Stimulated activated CD8-positive, alpha-beta memory T cell treated with anti-CD3 and anti-CD28 coated beads, Interleukin-15, amount 100 ng/mL, for 4 hours (primary cell): Measurements from ENCODE around the gene SYNRG.
A peak's percentile ranks its signal among the peaks of the same experiment; 100 is the strongest.

ENCODE experiments used
- DNase-seq, 2 donors: peaks; one replicate each; pipeline ENCODE4 v3.0.0-alpha.2; 2020; ENCODE audit warnings: low read depth in 2 of 2

The SYNRG gene

DNA sequence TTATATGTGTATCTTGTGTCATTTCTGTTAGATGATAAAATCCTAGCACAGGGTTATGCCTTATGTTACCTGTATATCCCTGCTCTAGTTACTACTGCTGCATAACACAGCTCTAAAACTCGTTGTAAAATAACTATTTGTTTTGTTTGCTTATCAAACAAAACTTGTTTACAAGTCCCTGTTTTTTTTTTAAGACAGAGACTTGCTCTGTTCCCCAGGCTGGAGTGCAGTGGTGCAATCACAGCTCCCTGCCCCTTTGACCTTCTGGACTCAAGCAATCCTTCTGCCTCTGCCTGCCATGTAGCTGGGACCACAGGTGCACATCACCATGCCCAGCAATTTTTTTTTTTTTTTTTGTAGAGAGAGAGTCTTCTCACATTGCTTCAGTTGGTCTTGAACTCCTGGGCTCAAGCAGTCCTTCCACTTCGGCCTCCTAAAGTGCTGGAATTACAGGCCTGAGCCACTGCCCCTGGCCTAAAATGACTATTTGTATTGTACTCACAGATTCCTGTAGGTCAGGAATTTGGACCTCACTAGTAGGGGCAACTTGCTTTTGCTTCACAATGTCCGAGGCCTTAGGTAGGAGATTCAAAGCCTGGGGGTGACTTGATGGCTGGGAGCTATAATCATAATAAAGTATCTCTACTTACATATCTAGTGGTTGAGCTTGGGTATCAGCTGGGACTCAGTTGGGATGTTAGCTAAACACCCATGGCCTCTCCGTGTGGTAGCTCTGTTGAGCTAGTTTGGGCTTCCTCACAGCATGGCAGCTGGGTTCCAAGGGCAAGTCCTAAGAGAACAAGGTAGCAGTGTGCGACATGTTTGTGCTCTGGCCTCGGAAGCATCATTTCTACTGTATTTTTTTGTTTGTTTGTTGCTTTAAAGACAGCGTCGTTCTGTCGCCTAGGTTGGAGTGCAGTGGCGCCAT lies 106.9 kb downstream of the SYNRG start:
- no peak for DNase-seq

DNA sequence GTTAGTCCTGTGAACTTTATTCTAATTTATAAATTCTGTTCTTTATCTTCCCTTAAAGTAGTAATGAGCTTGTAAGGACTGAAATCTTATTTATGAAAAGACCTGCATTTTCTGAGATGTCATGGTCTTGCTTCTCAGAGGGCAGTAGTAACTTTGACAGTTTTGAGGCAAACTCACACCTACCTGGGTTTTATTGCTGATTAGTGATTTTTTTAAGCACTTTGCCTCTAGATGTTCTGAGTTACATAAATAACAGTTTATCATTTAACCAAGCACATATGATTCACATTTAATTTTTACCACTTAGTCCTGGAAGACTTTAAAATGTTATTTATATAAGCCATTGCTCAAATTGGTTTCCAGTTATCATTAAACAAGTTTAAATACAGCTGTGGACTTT lies 108.8 kb downstream of the SYNRG start:
- DNase-seq = no peak

DNA sequence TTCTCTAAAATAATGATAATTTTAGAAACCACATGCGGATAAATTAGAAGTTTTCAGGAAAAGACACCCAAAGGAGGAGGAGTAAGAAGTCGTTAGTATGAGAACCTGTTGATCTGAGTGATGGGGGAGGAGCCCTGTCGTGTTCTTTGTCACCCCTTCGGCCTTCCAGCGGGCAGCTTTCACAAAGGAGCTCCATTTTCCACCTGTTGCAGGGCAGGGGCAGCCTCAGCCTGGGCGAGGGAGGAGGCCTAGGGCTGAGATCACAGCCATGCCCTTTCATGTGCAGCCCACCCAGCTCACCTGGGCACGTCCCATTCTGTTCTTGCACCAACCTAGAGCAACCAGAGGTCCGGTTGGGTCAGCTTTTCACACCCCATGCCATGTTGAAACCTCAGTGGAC lies 114.2 kb downstream of the SYNRG start:
- no peak for DNase-seq

DNA sequence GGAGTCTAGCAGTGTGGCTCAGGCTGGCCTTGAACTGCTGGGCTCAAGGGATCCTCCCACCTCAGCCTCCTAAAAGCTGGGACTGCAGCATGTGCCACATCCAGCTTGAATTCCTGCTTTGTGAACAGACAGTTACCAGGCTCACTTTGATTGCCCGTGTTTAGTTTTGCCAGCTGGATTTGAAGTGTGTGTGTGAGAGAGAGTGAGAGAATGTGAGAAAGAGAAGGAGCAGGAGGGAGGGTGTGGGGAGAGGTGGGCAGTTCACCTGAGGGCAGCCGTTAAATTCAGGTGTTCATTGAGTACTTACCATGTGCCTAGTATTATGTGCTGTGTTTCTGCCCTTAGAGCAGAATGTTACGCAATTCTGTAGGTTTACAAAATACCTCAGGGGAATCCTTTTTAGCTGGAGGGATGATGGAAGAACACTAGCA lies 114.8 kb downstream of the SYNRG start:
- DNase-seq = no peak

DNA sequence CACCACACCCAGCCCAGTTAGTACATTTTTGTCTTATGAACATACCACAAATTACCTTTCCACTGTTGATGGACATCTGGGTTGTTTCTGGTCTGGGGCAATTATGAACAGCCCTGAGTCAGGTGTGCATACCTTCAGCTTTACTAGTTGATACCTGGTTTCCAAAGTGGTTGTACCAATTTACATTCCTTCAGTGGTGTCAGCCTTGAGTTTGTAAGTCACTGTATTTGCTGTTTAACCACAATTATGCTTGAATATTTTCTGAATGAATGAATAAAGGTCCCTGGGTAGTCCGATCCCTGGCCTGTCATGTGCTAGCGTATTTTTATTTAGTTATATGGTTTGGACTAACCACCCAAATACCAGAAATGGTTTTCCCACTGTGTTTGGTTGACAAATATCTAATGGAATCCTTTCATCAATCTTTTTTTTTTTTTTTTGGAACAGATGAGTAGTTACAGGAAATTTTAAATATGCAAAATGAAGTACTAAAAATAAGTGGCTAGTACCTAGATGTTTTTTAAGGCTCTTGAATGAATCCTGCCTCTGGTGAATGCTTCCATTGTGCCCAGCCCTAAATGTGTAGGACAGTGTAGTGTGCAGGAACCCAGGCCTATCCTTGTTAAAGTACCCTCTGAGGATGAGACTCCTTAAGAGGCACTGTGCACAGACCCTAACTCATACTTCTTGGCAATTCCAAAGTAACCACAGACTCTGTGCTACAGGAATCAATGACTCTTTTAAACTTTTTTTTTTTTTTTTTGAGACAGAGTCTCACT lies 115.8 kb downstream of the SYNRG start:
- no peak for DNase-seq

DNA sequence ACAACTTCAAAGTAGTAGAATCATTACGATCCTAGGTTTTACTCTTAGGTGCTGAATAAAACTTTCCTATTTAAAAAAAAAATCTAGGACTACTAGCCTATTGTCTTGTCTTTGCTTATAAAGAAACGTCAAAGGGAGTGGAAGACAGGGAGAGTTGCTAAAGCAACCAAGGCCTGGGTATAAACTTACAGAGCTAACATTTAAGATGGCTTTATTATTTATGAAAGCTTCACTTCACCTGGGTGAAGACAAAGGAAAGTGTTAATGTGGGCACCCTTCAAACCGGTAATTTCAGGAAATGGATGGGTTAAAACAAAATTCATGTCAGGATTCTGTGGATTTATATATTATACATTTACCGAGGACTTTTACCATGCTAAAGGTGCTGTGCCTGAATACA lies 117.1 kb downstream of the SYNRG start:
- no peak for DNase-seq

DNA sequence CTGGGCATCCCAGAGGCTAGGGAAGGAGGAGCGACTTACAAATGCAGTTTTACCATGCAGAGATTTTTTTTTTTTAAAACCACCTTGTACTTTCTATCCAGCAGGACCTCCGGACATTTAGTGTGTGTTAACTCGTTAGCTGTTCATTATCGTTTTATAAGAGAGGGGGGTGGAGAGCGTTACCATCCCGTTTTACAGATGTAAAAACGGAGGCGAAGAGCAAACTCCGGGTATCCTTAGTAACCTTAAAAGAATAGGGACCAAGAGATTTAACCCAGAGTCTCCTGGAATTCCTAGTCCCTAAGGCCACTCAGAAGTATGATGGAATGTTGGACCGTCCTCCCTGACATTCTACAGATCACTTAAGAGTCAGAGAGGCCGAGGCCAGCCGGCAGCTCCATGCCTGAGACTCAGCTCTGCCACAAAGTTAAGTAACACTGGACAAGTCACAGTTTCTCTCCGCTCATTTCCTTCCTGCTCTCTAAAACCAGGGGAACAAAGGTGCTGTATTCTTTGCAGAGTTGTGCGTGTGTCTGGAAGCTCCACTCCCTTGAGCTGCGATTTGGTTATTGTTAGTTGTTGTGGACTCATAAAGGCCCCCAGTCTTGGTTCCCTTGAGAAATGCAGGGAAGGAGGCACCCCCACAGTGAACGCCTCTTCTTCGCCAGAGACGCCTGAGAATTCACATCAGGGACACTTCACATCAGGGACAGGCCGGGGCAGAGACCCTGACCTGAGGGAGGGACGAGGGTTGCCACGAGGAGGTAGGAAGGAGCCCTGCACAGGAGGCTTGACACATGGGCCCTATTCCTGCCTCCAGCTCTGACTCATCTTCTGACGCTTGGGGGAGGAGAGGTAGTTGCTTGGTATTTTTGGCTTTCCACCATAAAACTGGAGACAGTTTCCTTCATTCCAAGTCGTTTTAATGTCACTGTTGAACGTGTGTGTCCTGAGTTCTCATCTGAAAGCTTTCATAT lies 118.3 kb downstream of the SYNRG start:
- no peak for DNase-seq

DNA sequence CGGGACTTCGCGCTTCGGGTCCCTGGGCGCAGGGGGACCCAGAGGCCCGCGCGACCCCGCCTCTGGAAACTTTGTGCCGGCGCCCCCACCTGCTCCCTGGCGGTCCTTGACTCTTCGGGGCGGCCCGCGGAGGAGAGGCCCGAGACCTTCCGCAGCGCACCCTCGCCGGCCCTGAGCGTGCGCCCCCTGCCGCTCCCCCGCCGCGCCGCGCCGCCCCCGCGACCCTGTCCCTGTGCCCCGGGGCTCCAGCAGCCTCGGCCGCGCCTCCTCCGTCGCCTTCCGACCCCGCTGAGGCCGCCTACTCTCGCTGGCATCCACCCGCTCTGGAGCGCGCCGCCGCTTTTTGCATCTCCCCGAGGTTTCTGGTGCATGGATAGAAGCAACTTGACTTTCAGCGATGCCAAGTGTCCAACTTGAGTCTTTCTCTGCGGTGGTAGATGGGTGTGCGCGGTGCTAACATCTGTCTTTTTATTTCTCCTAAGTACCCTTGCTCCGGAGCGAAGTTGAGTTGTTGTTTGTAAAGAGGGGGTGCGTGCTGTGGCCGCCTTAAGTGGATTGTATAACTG lies 119.1 kb downstream of the SYNRG start:
- DNase-seq = peak; percentile 63 to 65

DNA sequence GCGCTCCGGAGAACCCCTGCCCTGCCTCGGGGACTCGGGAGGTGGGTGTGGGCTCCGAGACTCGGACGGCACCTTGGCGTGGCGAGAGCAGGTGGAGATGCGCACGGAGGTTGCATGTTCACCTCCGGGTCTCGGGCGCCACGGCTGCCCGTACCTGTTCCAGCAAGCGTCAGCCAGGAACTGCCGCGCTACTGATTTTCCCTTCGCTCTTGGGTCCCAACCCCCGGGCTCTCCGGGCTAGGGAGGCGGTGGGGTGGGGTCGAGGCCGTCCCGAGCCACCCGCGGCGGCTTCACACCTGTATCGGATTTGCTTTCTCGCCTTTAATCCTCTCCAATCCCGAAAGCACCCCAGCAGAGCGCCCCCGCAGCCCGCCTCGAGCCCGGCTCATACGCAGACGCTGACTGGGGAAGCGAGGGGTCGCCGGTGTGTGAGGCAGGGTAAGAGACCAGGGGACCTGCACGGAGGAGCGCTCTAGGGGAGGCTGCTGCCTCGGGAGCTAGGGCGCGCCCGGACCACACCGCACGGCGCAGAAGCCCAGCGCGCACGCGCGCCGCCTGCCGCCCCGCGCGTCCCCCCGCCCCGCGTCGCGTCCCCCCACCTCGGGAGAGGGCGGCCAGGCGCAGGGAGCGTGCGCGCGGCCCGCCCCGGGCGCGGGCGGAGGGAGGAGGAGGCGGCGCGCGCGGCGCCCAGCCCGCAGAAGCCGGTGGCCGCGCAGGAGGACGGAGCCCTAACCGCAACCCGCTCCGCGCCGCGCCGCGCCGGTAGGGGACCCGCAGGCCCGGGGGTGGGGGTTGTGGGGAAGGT lies 119.8 kb downstream of the SYNRG start, which contains the start of gene DUSP14:
Gene DUSP14, plus strand, starts transcription at position 695 of the 805 bp plus-strand sequence. CDS start 22,382 bp downstream, outside the sequence.
- DNase-seq = peak; percentile 61 to 77

DNA sequence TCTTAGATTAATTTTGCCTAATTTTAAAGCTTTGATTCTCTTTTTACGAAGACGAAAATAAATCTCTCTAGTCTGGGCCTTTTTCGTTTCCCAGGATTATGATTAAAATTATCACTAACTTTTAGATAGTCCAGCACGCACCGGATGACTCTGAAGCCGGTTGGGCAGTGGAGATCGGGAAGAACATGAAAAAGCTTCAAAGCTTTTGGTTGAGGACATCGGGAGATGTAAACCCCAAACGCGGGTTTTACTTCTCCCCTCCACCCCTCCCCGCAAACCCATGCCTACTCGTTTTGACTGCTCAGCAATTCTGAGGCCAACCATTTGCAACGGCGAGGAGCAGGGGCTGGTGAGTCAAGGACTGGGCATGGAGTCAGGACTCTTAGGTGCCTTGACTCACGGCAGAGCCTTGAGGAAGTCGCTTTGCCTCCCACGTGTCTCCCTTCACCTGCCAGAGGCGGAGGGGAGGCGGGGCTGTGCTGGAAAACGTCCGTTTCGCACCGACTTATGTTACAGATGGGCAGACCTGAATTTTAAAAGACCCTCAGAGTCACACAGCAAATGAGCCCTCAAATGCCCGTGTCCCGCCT lies 120.5 kb downstream of the SYNRG start:
- DNase-seq = peak; percentile 33 to 60

DNA sequence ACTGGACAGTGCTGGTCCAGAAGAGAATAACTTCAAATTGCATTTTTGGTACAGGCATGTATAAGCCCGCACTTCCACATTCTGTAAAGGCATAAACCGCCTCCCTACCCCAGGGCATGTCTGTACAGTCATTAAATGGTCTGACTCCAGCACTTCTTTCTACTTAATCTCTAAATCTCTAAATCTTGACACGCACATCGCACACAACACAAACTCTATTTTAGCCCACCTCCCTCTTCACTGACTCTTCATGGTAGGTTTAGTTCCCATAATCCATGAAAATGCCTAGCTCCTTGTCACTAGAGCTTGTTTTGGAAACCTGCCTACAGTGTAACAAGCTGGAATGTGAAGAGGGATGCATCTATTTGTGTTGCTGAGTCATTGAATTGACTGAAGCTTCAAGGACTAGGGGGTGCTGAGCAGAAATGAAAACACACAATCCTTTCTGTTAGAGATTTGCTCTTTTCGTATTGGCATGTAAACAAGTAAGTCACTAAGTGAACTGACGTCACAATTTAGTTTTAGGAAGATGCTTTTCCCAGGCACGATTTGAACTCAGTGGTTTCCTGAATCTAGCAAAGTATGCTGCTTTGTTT lies 121.1 kb downstream of the SYNRG start:
- DNase-seq = no peak

DNA sequence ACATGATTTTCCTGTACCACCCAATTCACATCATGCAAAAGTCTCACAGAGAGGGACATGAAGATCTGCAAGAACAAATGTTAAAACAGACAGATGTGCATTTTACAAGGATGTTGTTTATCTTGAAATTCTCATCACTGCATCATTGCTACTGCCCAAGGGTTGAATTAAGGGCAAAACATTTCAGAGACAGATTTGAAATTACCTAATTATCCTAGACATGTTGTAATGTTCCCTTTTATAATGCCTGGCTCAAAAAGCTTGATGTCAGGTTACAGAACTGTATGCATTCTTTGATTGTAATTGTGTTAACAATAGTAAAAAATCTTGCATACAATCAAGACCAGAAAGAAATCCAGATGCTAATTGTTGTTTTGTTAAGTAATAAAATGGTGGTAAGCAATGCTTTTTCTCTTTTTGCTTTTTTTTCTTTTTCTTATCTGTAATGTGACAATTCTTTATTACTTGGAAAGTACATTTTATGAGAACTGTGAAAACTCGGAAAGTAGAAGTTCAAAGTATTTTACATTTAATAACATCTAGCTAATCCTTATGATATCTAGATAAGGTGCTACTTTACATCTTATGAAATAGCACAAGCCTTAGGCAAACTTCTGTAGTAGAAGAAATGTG lies 123.2 kb downstream of the SYNRG start:
- no peak for DNase-seq

DNA sequence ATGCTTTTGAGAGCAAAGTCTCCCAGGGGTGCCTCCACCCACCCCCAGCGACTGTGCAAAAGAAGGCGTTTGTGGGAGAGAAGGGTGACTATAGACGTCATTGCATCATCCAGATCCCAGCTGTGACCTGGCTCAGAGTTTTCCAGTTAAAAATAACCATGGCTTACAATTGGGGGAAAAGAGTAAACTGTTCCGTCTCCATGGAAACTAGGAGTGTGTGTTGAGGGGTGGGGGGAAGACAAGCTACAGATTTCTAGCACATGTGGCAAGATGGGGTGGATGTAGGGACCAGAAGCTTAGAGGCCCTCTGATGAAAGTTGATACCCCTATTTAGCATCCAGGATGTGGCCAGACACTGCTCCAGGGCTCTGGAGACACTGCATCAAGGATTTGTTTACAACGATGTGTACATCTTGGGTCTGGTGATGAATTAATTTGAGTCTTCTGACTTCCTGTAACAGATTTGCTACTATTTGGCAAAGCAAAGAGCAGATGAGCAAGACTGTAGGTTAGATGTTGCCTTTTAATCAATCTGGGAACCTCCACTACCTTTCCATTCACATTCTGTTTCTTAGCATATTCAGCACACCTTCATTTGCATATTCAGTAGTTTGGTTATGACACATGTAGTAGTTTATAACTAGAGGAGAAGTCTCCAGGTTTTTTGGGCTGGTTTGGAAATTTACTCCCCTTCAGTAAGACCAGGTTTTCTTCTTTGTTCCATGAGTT lies 125.7 kb downstream of the SYNRG start:
- DNase-seq = no peak

DNA sequence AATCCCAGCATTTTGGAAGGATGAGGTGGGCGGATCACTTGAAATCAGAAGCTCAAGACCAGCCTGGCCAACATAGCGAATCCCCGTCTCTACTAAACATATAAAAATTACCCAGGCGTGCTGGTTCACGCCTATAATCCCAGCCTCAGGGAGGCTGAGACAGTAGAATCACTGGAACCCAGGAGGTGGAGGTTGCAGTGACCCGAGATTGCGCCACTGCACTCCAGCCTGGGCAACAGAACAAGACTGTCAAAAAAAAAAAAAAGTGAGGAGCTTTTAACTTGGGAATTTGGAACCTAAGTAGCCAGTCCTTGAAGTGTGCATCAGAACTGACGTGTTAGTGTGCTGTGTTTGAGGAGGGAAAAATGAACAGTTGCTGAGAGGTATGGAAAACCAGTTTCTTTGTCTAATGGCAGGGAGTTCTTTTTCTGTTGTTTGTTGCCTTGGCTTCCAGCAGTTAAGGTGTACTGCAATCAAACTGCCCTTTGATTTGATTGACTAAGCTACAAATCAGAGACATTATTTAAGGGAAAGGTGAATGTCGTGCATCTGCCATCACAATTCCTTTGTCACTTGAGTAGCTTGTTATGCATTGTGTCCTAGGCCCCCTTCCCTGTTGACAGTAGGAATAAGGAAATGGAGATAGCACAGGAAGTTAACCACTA lies 128.1 kb downstream of the SYNRG start:
- DNase-seq = no peak

DNA sequence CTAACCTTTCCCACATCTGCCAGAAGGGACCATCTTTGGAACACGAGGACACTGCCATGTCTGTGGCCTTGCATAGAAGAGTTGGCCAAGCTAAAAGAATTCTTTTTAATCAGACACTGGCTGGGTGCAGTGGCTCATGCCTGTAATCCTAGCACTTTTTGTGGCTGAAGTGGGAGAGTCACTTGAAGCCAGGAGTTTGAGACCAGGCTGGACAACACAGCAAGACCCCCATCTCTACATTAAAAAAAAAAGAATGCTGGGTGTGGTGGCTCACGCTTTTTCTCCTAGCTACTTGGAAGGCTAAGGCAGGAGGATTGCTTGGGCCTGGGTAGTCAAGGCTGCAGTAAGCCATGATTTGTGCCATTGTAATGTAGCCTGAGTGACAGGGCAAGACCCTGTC lies 128.8 kb downstream of the SYNRG start:
- no peak for DNase-seq

DNA sequence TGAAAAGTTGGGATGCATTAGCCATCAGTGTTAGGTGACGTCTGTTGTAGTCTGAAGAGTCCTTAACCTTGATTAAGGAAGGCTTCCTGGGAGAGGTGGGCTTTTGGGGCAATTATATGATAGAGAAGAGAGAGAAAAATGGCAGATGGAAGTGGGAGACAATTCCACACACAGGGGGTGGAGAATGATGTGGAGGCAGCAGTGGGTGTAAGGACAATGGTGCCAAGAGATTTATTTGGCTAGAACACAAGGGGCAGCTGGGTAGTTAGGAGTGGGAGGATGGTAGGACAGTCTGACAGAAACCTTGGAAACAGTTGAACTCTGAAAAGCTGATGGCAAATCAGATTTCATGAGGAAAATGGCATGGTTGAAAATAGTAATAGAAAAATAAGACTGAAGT lies 130.2 kb downstream of the SYNRG start:
- no peak for DNase-seq

DNA sequence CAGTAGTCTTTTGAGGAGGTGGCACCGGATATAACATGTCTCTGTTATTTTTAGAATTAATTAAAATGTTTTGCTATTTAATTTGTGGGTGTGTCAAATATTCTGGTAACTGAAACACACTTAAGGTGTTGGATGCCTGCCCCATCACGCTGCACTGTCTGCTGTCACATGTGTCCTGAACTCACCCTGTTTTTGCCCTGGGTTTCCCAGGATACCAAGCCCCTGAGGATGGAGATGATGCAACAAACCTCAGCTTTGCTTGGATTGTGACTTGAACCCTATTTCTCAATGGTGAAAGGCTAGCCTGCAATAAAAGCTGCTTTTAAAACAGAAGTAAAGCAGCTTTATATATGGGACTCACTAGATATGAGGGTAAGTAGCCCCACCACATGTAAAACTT lies 131.0 kb downstream of the SYNRG start:
- DNase-seq = no peak
